Bronchial epithelial cell (primary cell): ENCODE data around the gene PTPN21. TPM values are rescaled to one million over a fixed set of nuclear protein-coding genes. Genes with fewer than 3 reads are reported as not detected.
A peak's percentile ranks its signal among the peaks of the same experiment; 100 is the strongest.

Experiments used
- DNase-seq: peaks from one replicate; pipeline ENCODE4 v3.0.0-alpha.2; 2010; ENCODE audit warnings: low read depth
- FAIRE-seq: peaks from 2 replicates; lab custom pipeline; 2011; peaks lifted over from hg19 to GRCh38; lab: Jason Lieb, UNC
- H3K27me3 ChIP-seq: 2 replicates; pipeline ENCODE4 v1.5.1; 2011; ENCODE audit warnings: low read length; ENCODE audit not compliant: control insufficient read depth, insufficient read depth
- H3K36me3 ChIP-seq: 2 replicates; pipeline ENCODE4 v1.5.1; 2011; ENCODE audit warnings: low read length; ENCODE audit not compliant: control insufficient read depth, insufficient read depth
- H3K4me3 ChIP-seq: 2 replicates; pipeline ENCODE4 v1.5.1; 2011; ENCODE audit warnings: mild to moderate bottlenecking, low read depth, low read length, control low read depth
- total RNA-seq: library from RNA; depleted of rRNA; stranded (reverse); fragments of >200 nt; gene quantifications from 2 replicates; pipeline ENCODE4 v1.2.1, GENCODE V29; 2014
- TF ChIP-seq, protein P1 (sequence below): IDR thresholded peaks from 2 replicates; pipeline ENCODE4 v1.5.1; 2011; ENCODE audit warnings: mild to moderate bottlenecking, moderate library complexity, low read length, control low read depth, inconsistent platforms; ENCODE audit not compliant: insufficient read depth, severe bottlenecking

The PTPN21 gene
- total RNA-seq, 1 donor from 2014 or later = 7.6 TPM

GRCh38 chr14:88576222-88576621, 21.4 kb upstream of the PTPN21 start:
- DNase-seq (no peak), FAIRE-seq (no peak)
- Histone ChIP-seq H3K36me3 (peaks cover 8% of the 10 kb centered on the region), H3K27me3 (no peaks in the 10 kb centered on the region), H3K4me3 (no peak overlapping the region)
- TF ChIP-seq, protein P1, sequence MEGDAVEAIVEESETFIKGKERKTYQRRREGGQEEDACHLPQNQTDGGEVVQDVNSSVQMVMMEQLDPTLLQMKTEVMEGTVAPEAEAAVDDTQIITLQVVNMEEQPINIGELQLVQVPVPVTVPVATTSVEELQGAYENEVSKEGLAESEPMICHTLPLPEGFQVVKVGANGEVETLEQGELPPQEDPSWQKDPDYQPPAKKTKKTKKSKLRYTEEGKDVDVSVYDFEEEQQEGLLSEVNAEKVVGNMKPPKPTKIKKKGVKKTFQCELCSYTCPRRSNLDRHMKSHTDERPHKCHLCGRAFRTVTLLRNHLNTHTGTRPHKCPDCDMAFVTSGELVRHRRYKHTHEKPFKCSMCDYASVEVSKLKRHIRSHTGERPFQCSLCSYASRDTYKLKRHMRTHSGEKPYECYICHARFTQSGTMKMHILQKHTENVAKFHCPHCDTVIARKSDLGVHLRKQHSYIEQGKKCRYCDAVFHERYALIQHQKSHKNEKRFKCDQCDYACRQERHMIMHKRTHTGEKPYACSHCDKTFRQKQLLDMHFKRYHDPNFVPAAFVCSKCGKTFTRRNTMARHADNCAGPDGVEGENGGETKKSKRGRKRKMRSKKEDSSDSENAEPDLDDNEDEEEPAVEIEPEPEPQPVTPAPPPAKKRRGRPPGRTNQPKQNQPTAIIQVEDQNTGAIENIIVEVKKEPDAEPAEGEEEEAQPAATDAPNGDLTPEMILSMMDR = no peak

DNA sequence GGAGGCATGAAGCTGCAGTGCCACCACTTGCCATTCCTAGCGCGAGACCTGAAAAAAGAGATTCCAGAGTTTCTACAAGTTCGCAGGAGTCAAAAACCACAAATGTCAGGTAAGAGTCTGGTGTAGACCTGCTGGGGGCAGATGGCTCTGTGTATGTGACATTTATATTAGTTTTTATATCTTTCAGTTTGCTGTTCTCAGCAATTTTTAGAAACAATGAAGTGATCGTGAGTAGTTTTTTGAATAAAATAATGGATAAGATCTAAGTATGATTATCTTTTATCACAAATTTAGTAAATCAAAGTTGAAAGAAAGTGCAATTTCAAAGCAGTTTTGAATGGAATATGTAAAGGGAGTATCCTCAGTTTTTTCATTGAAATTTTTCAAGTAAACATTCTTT, 17.3 kb upstream of the PTPN21 start:
- DNase-seq (no peak), FAIRE-seq (no peak)
- no peak overlapping the region for H3K4me3 ChIP-seq
- TF ChIP-seq, protein P1 = no peak
- H3K36me3 ChIP-seq = peaks cover 10% of the 10 kb centered on the region
- H3K27me3 ChIP-seq = no peaks in the 10 kb centered on the region

DNA sequence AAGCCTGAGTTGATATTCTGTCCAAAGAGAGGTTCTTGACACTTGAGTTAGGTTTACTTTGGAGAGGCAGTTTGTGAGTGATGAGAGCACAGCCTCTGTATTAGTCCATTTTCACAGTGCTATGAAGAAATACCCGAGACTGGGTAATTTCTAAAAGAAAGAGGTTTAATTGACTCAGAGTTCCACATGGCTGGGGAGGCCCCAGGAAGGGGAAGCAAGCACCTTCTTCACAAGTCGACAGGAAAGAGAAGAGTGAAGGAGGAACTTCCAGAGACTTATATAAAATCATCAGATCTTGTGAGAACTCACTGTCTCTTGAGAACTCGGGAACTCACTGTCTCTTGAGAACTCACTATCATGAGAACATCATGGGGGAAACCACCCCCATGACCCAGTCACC, 13.4 kb upstream of the PTPN21 start:
- no peaks in the 10 kb centered on the region for H3K27me3 ChIP-seq
- DNase-seq (no peak), FAIRE-seq (no peak)
- H3K4me3 ChIP-seq = no peak overlapping the region
- H3K36me3 ChIP-seq = peaks cover 8% of the 10 kb centered on the region
- TF ChIP-seq, protein P1 = no peak

DNA sequence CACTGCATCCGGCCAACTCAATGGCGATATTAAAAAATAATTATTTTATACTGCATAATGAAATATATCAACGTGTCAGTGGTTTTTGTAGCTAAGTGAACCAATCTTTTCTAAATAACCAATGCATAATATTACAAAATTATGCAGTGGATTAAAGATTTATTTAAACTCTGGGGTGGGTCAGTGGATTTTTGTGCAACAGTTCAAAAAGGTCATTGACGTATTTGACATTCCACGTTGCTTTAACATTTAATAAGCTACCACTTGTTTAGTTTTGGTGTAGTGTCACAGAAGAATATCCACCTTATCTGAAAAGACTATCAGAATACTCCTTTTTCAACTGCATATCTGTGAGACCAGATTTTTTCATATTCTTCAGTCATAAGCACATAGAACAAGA, 10.6 kb upstream of the PTPN21 start:
- no peaks in the 10 kb centered on the region for H3K27me3 ChIP-seq
- peaks cover 5% of the 10 kb centered on the region for H3K36me3 ChIP-seq
- FAIRE-seq (no peak), DNase-seq (no peak)
- TF ChIP-seq, protein P1 = no peak
- no peak overlapping the region for H3K4me3 ChIP-seq

DNA sequence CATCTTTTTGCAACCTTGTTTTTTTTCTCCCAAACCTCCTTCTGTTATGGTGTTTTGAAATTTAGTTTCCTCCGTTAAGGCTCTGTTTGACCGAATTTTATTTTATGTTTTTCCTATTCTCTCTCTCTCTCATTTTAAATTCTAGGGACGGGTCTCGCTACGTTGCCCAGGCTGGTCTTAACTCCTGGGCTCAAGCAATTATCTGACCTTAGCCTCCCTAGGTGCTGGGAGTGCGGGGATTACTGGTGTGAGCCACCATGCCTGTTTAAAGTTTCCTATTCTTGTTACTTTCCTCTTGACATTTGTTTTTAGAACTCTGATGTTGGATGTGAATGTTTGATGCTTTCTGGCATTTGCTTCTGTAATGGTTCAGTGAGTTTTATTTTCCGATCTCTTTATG, 9.0 kb upstream of the PTPN21 start:
- no peaks in the 10 kb centered on the region for H3K27me3 ChIP-seq
- H3K4me3 ChIP-seq = peak overlapping the region; percentile 98
- FAIRE-seq (no peak), DNase-seq (no peak)
- TF ChIP-seq, protein P1 = no peak
- peaks cover 1% of the 10 kb centered on the region for H3K36me3 ChIP-seq
